Fibroblast of skin of right quadriceps (primary cell): Measurements from ENCODE around the gene SYT9.

Source experiments
- DNase-seq: peaks from one replicate; pipeline ENCODE4 v3.0.0-alpha.2; 2013

SYT9 gene

DNA sequence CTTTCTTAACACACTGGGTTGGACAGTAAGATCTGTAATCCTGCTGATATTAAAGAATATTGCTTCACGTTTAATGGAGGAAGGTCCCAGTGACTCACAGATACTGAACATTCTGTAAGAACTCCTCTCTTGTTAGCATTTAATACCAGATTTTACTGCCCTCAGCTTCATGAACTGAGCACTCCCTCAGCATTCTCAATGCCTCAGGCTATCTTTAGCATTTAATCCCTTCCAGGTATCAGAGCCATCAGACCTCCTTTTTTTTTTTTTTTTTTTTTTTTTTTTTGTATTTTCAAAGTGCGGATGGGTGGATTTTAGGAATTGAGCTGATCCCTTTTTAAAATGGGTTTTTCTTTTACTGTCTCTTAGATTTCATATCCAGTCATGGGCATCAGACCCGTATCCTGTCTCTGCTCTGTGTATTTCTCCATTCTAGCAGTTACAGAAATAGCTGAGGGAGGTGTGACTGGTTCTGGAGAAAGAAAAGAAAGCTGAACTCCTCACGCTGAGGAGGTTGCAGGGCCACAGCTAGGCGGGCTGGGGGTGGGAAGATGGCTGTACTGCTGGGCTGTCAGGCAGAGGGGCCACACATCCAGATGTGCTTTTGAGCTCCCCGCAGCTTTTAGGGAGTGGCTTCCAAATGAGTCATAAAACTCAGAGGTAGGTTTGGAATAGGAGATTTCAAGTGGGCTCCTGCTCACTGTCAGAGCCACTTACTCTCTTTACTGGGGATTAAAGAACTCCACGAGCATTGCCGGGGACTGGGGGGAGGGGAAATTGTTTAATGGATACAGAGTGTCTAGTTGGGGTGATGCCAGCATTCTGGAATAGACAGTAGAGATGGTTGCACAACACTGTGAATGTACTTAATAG, 97.0 kb downstream of the SYT9 start:
- peak; percentile 77 for DNase-seq

DNA sequence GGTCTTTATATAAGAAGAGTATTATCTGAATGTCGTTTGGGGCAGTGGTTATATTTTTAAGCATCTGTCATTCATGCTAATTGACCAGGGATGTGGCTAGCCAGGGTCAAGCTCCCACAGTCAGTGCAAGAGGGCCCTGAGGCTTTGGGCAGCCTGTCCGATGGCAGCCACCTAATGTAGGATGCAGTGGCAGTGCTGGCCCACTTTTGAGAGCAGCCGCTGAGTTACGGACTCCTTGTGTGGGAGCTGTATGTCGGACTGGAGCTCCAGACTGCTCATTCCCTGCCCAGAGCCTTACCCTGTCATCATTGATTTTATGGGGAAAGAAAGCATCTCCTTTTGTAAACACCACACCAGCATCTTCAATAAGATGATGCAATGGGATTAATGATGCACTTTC, 99.5 kb downstream of the SYT9 start:
- no peak for DNase-seq

GRCh38 chr11:7353100-7353499, 101.4 kb downstream of the SYT9 start:
- DNase-seq: peak; percentile 8

DNA sequence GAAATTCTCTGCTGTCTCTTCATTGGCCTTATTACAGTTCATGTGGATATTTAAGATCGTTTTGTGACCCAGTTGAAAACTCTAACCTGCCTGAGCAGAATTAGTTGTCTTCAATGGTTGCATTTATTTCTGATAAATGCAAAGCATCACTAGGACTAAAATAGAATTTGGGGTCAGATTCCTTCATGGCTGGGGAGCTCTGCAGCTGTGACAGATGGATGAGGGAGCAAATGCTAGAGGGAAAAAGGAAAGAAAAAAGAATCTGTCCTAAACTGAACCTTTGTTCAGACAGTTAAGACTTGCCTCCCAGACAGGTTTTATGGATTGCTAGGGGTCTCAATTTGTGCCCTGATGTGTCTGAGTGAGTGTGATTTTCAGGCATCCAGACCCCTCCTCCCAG, 113.0 kb downstream of the SYT9 start:
- no peak for DNase-seq

GRCh38 chr11:7367803-7368202, 116.1 kb downstream of the SYT9 start:
- no peak for DNase-seq

- no peak for DNase-seq
Observed at GRCh38 chr11:7376386-7376785, 124.7 kb downstream of the SYT9 start.

- DNase-seq: no peak
Observed at GRCh38 chr11:7381937-7382336, 130.2 kb downstream of the SYT9 start.

GRCh38 chr11:7383406-7383805, 131.7 kb downstream of the SYT9 start:
- no peak for DNase-seq

DNA sequence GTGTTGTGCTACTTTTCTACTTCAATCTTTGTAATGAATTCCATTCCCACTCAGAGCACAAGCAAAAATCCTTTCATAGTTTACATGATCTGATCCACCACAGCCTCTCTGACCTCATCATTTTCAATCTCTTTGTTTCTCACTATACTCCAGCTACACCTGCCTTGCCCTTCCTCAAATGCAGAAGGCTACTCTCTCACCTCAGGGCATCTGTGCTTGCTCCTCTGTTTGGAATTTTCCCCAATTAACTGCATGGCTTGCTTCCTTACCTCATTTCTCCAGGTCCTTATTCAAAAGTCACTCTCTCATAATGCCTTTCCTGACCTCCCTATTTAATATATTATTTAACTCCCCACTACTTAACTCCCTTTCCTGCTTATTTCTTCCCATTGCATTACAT, 133.0 kb downstream of the SYT9 start:
- DNase-seq: no peak

- no peak for DNase-seq
Observed at GRCh38 chr11:7385532-7385931, 133.8 kb downstream of the SYT9 start.

- no peak for DNase-seq
Observed at GRCh38 chr11:7413961-7414915, 162.5 kb downstream of the SYT9 start.

- DNase-seq: no peak
Observed at GRCh38 chr11:7414973-7415817, 163.5 kb downstream of the SYT9 start.

DNA sequence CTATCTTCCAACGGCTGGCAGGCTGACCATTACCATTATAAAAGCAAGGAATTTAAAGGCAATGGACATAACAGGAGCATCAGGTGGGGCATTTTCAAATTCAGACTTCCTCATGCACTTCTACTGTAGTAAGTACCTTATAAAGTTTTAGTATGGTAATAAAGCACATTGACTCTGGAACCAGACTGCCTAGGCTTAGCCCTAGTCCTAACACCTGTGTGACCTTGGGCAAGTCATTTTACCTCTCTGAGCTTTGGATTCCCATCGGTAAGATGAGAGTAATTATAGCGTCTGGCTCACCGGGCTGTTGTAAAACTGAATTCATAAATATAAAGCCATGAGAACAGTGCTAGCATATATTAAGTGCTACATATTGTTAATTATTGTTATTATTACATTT, 164.4 kb downstream of the SYT9 start:
- DNase-seq: no peak

GRCh38 chr11:7417328-7417727, 165.6 kb downstream of the SYT9 start:
- no peak for DNase-seq

- DNase-seq: no peak
Observed at GRCh38 chr11:7418061-7418460, 166.4 kb downstream of the SYT9 start.

GRCh38 chr11:7418906-7419305, 167.2 kb downstream of the SYT9 start:
- DNase-seq: no peak

DNA sequence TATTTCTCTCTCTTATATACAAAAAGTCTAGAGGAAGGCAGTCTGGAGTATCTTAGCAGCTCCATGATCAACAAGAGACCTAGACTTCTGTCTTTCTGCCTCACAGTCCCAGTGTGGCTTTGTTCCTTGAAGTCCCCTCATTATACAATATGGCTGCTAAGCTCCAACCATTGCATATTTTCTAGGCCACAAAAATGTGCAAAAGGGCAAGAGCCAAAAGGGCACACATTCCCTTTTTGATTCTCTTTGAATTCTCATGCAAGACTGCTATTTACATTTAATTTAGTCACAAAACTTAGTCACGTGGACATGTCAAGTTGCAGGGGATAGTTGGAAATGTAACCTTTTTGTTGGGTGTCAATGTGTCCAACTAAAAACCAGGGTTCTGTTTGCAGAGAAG, 169.4 kb downstream of the SYT9 start:
- no peak for DNase-seq

DNA sequence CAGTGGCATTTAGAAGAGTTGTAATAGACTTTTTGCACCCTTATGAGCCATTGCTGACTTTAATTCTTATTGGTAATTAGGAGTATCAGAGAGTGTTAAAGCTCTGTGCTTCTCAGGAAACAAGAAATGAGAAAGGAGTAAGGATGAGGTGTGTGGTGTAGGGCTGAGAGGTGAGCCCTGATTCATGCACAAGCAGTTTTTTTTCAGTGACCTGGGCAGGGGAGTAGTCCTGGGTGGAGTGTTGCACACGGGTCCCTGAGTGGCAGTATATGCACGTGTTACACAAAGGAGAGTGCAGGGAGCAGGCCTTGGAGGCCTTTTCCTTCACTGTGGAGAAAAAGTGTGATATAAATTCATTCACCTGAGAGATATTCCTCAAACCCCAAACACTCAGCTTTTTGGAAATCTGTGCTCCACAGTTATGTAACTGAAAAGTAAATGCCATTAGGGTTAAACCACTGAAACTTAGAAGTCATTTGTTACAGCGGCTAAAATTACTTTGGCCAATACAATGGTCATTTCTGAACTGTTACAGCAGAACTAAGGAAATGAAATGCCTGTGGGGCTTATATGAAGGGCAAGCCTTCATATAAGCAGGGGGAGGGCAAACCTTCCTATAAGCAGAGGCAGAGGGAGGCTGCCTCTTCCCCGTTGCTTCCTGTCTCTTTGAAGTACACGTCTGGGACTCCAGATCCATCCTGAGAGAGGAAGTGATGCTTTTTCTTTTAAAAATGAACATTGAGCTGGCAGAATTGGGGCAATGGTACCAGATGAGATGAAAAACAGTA, 171.0 kb downstream of the SYT9 start:
- no peak for DNase-seq

DNA sequence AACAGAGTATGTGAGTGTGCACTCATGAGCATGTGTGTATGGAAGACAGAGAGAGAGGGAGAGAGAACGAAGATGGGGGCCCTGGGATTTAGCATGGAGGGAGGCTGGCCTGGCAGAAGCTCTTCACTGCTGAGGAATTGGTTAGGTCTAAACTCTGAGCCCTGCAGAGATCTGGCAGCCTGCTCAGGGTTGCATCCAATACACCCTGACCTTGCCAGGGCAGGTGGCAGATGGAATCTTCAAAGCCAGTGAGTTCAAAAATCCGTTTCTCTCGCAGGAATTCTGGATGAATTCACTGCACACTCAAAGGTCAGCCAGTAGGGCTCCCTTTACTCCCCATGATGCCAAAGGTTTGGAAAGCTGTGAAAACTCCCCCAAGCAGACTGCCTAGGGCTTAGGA, 172.2 kb downstream of the SYT9 start:
- DNase-seq: no peak

- DNase-seq: no peak
Observed at GRCh38 chr11:7427733-7428132, 176.0 kb downstream of the SYT9 start.

GRCh38 chr11:7428196-7428595, 176.5 kb downstream of the SYT9 start:
- no peak for DNase-seq

DNA sequence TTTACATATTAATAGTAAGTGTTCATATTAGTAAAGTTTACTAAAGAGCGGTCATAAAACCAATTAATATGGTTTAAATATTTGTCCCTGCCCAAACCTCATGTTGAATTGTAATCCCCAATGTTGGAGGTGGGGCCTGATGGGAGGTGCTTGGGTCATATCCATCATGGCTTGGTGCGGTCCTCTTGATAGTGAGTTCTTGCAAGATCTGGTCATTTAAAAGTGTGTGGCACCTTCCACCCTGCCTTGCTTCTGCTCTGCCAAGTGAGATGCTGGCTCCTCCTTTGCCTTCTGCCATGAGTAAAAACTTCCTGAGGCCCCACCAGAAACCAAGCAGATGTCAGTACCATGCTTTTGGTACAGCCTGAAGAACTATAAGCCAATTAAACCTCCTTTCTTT, 178.8 kb downstream of the SYT9 start:
- no peak for DNase-seq
